GM19035 (cell line): ENCODE measurements around the gene DST.

Source experiments
- ATAC-seq: cut with Tn5 transposase; IDR thresholded peaks from one replicate; pipeline ENCODE4 v1.9.1; 2021; ENCODE audit not compliant: unreplicated experiment

The DST gene

GRCh38 chr6:56540232-56541029 is 102.3 kb downstream of the DST start:
- ATAC-seq: no peak

GRCh38 chr6:56539527-56540105 is 103.1 kb downstream of the DST start:
- no peak for ATAC-seq

- ATAC-seq: no peak
Observed at GRCh38 chr6:56538851-56539250, 103.8 kb downstream of the DST start.

- no peak for ATAC-seq
Observed at GRCh38 chr6:56537223-56537770, 105.4 kb downstream of the DST start.

GRCh38 chr6:56536536-56536935 is 106.2 kb downstream of the DST start:
- no peak for ATAC-seq

GRCh38 chr6:56535626-56536025 is 107.1 kb downstream of the DST start:
- ATAC-seq: no peak

- ATAC-seq: no peak
Observed at GRCh38 chr6:56534680-56535419, 107.8 kb downstream of the DST start.

- no peak for ATAC-seq
Observed at GRCh38 chr6:56532766-56533551, 109.7 kb downstream of the DST start.

- no peak for ATAC-seq
Observed at GRCh38 chr6:56531839-56532595, 110.7 kb downstream of the DST start.

GRCh38 chr6:56529594-56530191 is 113.0 kb downstream of the DST start:
- ATAC-seq: no peak

GRCh38 chr6:56528412-56528841 is 114.3 kb downstream of the DST start:
- ATAC-seq: no peak

GRCh38 chr6:56527934-56528333 is 114.8 kb downstream of the DST start:
- ATAC-seq: no peak

GRCh38 chr6:56526860-56527544 is 115.7 kb downstream of the DST start:
- ATAC-seq: no peak

GRCh38 chr6:56525974-56526789 is 116.5 kb downstream of the DST start:
- ATAC-seq: no peak

- ATAC-seq: no peak
Observed at GRCh38 chr6:56524891-56525703, 117.6 kb downstream of the DST start.

- no peak for ATAC-seq
Observed at GRCh38 chr6:56522495-56523270, 120.0 kb downstream of the DST start.

GRCh38 chr6:56521976-56522375 is 120.7 kb downstream of the DST start:
- ATAC-seq: no peak
